Gastrocnemius medialis (tissue), 4 donors: ENCODE results near the gene RIPK4. TPM values are rescaled to one million over a fixed set of nuclear protein-coding genes. Genes with fewer than 3 reads are reported as not detected.
"Not testable (repeated sequence)": the region's sequence is repeated elsewhere in the genome, so short reads cannot be mapped to it uniquely, and the experiment has no call there.

Experiments
- ATAC-seq, 2 donors: fragments of 150-250 bp; one replicate each; pipeline ENCODE4 v1.9.1; 2016
- DNase-seq, 2 donors: peaks; one replicate each; pipeline ENCODE4 v3.0.0-alpha.2; 2019
- H3K27ac ChIP-seq, 4 donors: fragments of 200-600 bp; sonication (generic); 1 replicate in 1 of 4; 2 replicates in 3 of 4; pipeline ENCODE4 v1.5.1; 2016 to 2018; ENCODE audit warnings: mild to moderate bottlenecking in 2 of 4, moderate library complexity in 1 of 4
- H3K27me3 ChIP-seq, 3 donors: fragments of 200-600 bp; sonication (generic) in 2 of 3; 1 replicate in 1 of 3; 2 replicates in 2 of 3; pipeline versions ENCODE4 v1.5.1 to v1.6.0; 2016 to 2019; ENCODE audit warnings: mild to moderate bottlenecking in 1 of 3, moderate library complexity in 1 of 3
- H3K36me3 ChIP-seq, 2 donors: fragments of 200-600 bp; sonication (generic) in 1 of 2; one replicate each; pipeline ENCODE4 v1.5.1; 2017 to 2018
- H3K4me1 ChIP-seq, 2 donors: fragments of 200-600 bp; sonication (generic) in 1 of 2; one replicate each; pipeline ENCODE4 v1.5.1; 2016 to 2017; ENCODE audit warnings: mild to moderate bottlenecking in 2 of 2
- H3K4me3 ChIP-seq, 4 donors: fragments of 200-600 bp; sonication (generic) in 3 of 4; 1 replicate in 1 of 4; 2 replicates in 3 of 4; pipeline ENCODE4 v1.5.1; 2016 to 2019; ENCODE audit warnings: mild to moderate bottlenecking in 2 of 4
- H3K9me3 ChIP-seq, 3 donors: fragments of 200-600 bp; sonication (generic) in 2 of 3; 1 replicate in 1 of 3; 2 replicates in 2 of 3; pipeline ENCODE4 v1.5.1; 2016 to 2019
- POLR2A ChIP-seq, 2 donors: fragments of 450-650 bp; IDR thresholded peaks; one replicate each; pipeline ENCODE4 v1.6.1; 2017; ENCODE audit warnings: antibody characterized with exemption in 2 of 2, mild to moderate bottlenecking in 2 of 2, moderate library complexity in 2 of 2
- in situ Hi-C, 4 donors: fragments of 200-750 bp; cut with MboI; loops; one replicate each; pipeline versions ENCODE4 v1.15.0 to v1.8.0; 2017; ENCODE audit warnings: low sequenced_read_pairs in 4 of 4
- intact Hi-C: fragments of 100-400 bp; cut with DNase I; formaldehyde crosslinking; loops from one replicate; pipeline ENCODE4 v1.15.1; 2023; ENCODE audit warnings: low total_unique reads
- total RNA-seq, 4 donors: library from RNA; depleted of rRNA; stranded (reverse); fragments of >200 nt; gene quantifications; one replicate each; pipeline versions ENCODE4 v1.1.0 to v1.2.3, GENCODE V29; 2016
- TF ChIP-seq, protein P1 (sequence below), 5 experiments: fragments of 450-650 bp in 3 of 5; fragments of 200-600 bp in 2 of 5; sonication (generic) in 2 of 5; IDR thresholded peaks in 4 of 5; conservative IDR thresholded peaks in 1 of 5; 1 replicate in 4 of 5; 2 replicates in 1 of 5; pipeline ENCODE4 v1.5.1; 2016 to 2019; ENCODE audit warnings: antibody characterized with exemption in 5 of 5, mild to moderate bottlenecking in 3 of 5, moderate library complexity in 3 of 5

The RIPK4 gene
- total RNA-seq, 4 donors from 2014 or later = 0.04 to 0.07 TPM; not detected in 2

GRCh38 chr21:41698071-41698470 is 68.8 kb downstream of the RIPK4 start:
- in situ Hi-C loops = no loop called here
- no peak overlapping the region for H3K27ac ChIP-seq
- H3K4me3 ChIP-seq = no peak overlapping the region
- no peaks in the 10 kb centered on the region for H3K27me3 ChIP-seq
- ATAC-seq (no peak), DNase-seq (no peak)
- TF ChIP-seq, protein P1, sequence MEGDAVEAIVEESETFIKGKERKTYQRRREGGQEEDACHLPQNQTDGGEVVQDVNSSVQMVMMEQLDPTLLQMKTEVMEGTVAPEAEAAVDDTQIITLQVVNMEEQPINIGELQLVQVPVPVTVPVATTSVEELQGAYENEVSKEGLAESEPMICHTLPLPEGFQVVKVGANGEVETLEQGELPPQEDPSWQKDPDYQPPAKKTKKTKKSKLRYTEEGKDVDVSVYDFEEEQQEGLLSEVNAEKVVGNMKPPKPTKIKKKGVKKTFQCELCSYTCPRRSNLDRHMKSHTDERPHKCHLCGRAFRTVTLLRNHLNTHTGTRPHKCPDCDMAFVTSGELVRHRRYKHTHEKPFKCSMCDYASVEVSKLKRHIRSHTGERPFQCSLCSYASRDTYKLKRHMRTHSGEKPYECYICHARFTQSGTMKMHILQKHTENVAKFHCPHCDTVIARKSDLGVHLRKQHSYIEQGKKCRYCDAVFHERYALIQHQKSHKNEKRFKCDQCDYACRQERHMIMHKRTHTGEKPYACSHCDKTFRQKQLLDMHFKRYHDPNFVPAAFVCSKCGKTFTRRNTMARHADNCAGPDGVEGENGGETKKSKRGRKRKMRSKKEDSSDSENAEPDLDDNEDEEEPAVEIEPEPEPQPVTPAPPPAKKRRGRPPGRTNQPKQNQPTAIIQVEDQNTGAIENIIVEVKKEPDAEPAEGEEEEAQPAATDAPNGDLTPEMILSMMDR (IDR thresholded peaks at IDR 0.05 in 4 of 5, conservative IDR thresholded peaks at IDR 0.05 in 1 of 5) = no peak
- no peak for TF ChIP-seq POLR2A (IDR thresholded peaks at IDR 0.05)
- H3K36me3 ChIP-seq = no peaks in the 10 kb centered on the region
- intact Hi-C loops = no loop called here
- no peaks in the 10 kb centered on the region for H3K4me1 ChIP-seq
- no peaks in the 10 kb centered on the region for H3K9me3 ChIP-seq

GRCh38 chr21:41695513-41695912 is 71.3 kb downstream of the RIPK4 start:
- Histone ChIP-seq H3K9me3 (no peaks in the 10 kb centered on the region), H3K4me1 (no peaks in the 10 kb centered on the region), H3K27me3 (peaks cover 0 to 9% (median 0%) of the 10 kb centered on the region in 3 donors), H3K4me3 (no peak overlapping the region), H3K36me3 (no peaks in the 10 kb centered on the region), H3K27ac (no peak overlapping the region)
- no peak for ATAC-seq
- TF ChIP-seq, protein P1 (IDR thresholded peaks at IDR 0.05 in 4 of 5, conservative IDR thresholded peaks at IDR 0.05 in 1 of 5) = no peak
- intact Hi-C loops = no loop called here
- no peak for DNase-seq
- in situ Hi-C loops = no loop called here

DNA sequence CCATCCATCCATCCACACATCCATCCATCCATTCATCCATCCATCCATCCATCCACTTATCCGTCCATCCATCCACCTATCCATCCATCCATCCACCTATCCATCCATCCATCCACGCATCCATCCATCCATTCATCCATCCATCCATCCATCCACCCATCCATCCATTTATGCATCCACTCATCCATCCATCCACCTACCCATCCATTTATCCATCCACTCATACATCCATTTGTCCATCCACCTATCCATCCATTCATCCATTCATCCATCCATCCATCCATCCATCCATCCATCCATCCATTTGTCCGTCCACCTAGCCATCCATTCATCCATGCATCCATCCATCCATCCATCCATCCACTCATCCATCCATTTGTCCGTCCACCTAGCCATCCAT is 72.8 kb downstream of the RIPK4 start:
- intact Hi-C loops = not testable (repeated sequence)

GRCh38 chr21:41692185-41692565 is 74.7 kb downstream of the RIPK4 start:
- no peak for TF ChIP-seq POLR2A (IDR thresholded peaks at IDR 0.05)
- TF ChIP-seq, protein P1 (IDR thresholded peaks at IDR 0.05 in 4 of 5, conservative IDR thresholded peaks at IDR 0.05 in 1 of 5) = no peak
- H3K36me3 ChIP-seq = no peaks in the 10 kb centered on the region
- no peak for DNase-seq
- H3K4me3 ChIP-seq = no peak overlapping the region
- no peaks in the 10 kb centered on the region for H3K4me1 ChIP-seq
- no peak for ATAC-seq
- H3K27ac ChIP-seq = no peak overlapping the region
- intact Hi-C loops (no loop called here), in situ Hi-C loops (no loop called here)
- H3K27me3 ChIP-seq = peaks cover 0 to 9% (median 0%) of the 10 kb centered on the region in 3 donors
- no peaks in the 10 kb centered on the region for H3K9me3 ChIP-seq

More for the DNA sequence above, 72.8 kb downstream of the RIPK4 start:
- ATAC-seq, H3K4me3 ChIP-seq, H3K9me3 ChIP-seq, H3K36me3 ChIP-seq, H3K27ac ChIP-seq, DNase-seq, in situ Hi-C loops, H3K4me1 ChIP-seq, H3K27me3 ChIP-seq: not testable (repeated sequence)

- H3K4me1 ChIP-seq = no peaks in the 10 kb centered on the region
- H3K27ac ChIP-seq = no peak overlapping the region
- H3K36me3 ChIP-seq = no peaks in the 10 kb centered on the region
- in situ Hi-C loops (no loop called here), intact Hi-C loops (no loop called here)
- no peak for DNase-seq
- no peaks in the 10 kb centered on the region for H3K9me3 ChIP-seq
- peaks cover 0 to 9% (median 0%) of the 10 kb centered on the region in 3 donors for H3K27me3 ChIP-seq
- ATAC-seq = no peak
- TF ChIP-seq, protein P1 (IDR thresholded peaks at IDR 0.05 in 4 of 5, conservative IDR thresholded peaks at IDR 0.05 in 1 of 5) = no peak
- TF ChIP-seq POLR2A (IDR thresholded peaks at IDR 0.05) = no peak
- no peak overlapping the region for H3K4me3 ChIP-seq
Observed at GRCh38 chr21:41691205-41692184, 75.4 kb downstream of the RIPK4 start.
